Natural killer cell (primary cell): ENCODE measurements around the gene TBC1D2B. TPM values are rescaled to one million over a fixed set of nuclear protein-coding genes. Genes with fewer than 3 reads are reported as not detected.
"Not testable (repeated sequence)": the region's sequence is repeated elsewhere in the genome, so short reads cannot be mapped to it uniquely, and the experiment has no call there.

Source experiments
- ATAC-seq, 3 donors: fragments of 150-1000 bp in 2 of 3; fragments of 200-7000 bp in 1 of 3; cut with Tn5 transposase; 1 replicate in 1 of 3; 2 replicates in 2 of 3; pipeline ENCODE4 v1.10.0; 2021; ENCODE audit warnings: mild to moderate bottlenecking in 2 of 3, moderate library complexity in 2 of 3
- DNase-seq, 2 donors: peaks; one replicate each; pipeline versions ENCODE4 v3.0.0 to v3.0.0-alpha.2; 2013 to 2021; ENCODE audit warnings: mixed read lengths in 1 of 2
- H3K27ac ChIP-seq: one replicate; pipeline ENCODE4 v1.5.1; 2013; ENCODE audit warnings: mild to moderate bottlenecking, low read length
- H3K27me3 ChIP-seq: one replicate; pipeline ENCODE4 v1.6.1; 2013; ENCODE audit warnings: low read length; ENCODE audit not compliant: control insufficient read depth, insufficient read depth
- H3K36me3 ChIP-seq: one replicate; pipeline ENCODE4 v1.6.1; 2013; ENCODE audit warnings: low read length; ENCODE audit not compliant: control insufficient read depth, insufficient read depth
- H3K4me1 ChIP-seq: one replicate; pipeline ENCODE4 v1.6.1; 2013; ENCODE audit warnings: low read length; ENCODE audit not compliant: control insufficient read depth, insufficient read depth
- H3K4me3 ChIP-seq: one replicate; pipeline ENCODE4 v1.5.1; 2013; ENCODE audit warnings: low read length
- H3K9me3 ChIP-seq: one replicate; pipeline ENCODE4 v1.6.1; 2013; ENCODE audit warnings: low read length; ENCODE audit not compliant: control insufficient read depth, insufficient read depth
- H3K27ac Mint-ChIP-seq, 2 donors: one replicate each; pipeline ENCODE4 v1.8.0; 2022; ENCODE audit warnings: mild to moderate bottlenecking in 2 of 2, mixed read lengths in 2 of 2, moderate library complexity in 1 of 2
- H3K27me3 Mint-ChIP-seq, 2 donors: one replicate each; pipeline ENCODE4 v1.8.0; 2022; ENCODE audit warnings: low read depth in 2 of 2, mixed read lengths in 2 of 2
- H3K36me3 Mint-ChIP-seq: one replicate; pipeline ENCODE4 v1.8.0; 2022; ENCODE audit warnings: mixed read lengths
- H3K4me1 Mint-ChIP-seq, 2 donors: one replicate each; pipeline ENCODE4 v1.8.0; 2022; ENCODE audit warnings: mixed read lengths in 2 of 2
- H3K4me3 Mint-ChIP-seq: one replicate; pipeline ENCODE4 v1.8.0; 2022; ENCODE audit warnings: mild to moderate bottlenecking, moderate library complexity, mixed read lengths
- H3K9me3 Mint-ChIP-seq, 2 donors: one replicate each; pipeline ENCODE4 v1.8.0; 2022; ENCODE audit warnings: mixed read lengths in 2 of 2
- WGBS: methylation state at CpG from one replicate; pipeline ENCODE4 v1.1.7; 2013; ENCODE audit warnings: missing lambda C conversion rate; ENCODE audit not compliant: insufficient coverage; 5-methylcytosine and 5-hydroxymethylcytosine counted together
- intact Hi-C: fragments of 100-400 bp; cut with micrococcal nuclease; formaldehyde crosslinking; loops from one replicate; pipeline ENCODE4 v1.14.2; 2022
- total RNA-seq, 4 donors: library from RNA; stranded (reverse); fragments of 120-200 nt in 1 of 4; gene quantifications; one replicate each; pipeline versions ENCODE4 v1.2.3 to v1.2.4, GENCODE V29; 2013 to 2022
- TF ChIP-seq, protein P1 (sequence below): fragments of 200-600 bp; IDR thresholded peaks from one replicate; pipeline ENCODE4 v1.8.0; 2022; ENCODE audit warnings: antibody characterized with exemption

TBC1D2B gene
- total RNA-seq, 3 donors from 2014 or later (not counting 1 experiment from before 2014, with no cell fraction given): 54.0 to 83.5 (median 56.7) TPM

DNA sequence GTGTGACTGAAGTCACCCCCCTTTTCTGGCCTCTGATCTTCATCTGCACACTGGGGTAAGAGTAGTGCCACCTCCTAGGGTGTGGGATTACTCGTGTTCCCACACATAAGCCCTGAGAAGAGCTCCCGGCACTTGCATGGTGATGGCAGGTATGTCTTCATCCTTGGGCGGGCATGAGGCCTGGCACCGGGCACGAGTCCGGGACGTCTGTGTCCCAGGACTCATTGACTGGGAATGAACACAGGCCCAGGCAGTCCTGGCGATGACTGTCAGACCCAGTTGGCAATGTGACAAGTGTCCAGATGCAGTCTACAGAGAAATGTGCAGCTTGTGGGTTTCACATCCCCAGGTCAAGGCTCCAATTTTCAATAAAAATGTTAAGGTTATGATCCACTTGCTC lies 78.9 kb downstream of the TBC1D2B start:
- Mint-ChIP-seq H3K36me3 (peaks cover 6% of the 10 kb centered on the region), H3K9me3 (no peaks in the 10 kb centered on the region), H3K4me3 (no peak overlapping the region), H3K27me3 (no peaks in the 10 kb centered on the region), H3K27ac (no peak overlapping the region), H3K4me1 (peaks cover 6 to 18% of the 10 kb centered on the region in 2 donors)
- H3K27ac ChIP-seq: no peak overlapping the region
- 96% methylated on average over 8 of the region's 8 CpGs for WGBS
- peaks cover 9% of the 10 kb centered on the region for H3K4me1 ChIP-seq
- no peaks in the 10 kb centered on the region for H3K9me3 ChIP-seq
- no peak overlapping the region for H3K4me3 ChIP-seq
- DNase-seq: no peak
- intact Hi-C loops: no loop called here
- TF ChIP-seq, protein P1, sequence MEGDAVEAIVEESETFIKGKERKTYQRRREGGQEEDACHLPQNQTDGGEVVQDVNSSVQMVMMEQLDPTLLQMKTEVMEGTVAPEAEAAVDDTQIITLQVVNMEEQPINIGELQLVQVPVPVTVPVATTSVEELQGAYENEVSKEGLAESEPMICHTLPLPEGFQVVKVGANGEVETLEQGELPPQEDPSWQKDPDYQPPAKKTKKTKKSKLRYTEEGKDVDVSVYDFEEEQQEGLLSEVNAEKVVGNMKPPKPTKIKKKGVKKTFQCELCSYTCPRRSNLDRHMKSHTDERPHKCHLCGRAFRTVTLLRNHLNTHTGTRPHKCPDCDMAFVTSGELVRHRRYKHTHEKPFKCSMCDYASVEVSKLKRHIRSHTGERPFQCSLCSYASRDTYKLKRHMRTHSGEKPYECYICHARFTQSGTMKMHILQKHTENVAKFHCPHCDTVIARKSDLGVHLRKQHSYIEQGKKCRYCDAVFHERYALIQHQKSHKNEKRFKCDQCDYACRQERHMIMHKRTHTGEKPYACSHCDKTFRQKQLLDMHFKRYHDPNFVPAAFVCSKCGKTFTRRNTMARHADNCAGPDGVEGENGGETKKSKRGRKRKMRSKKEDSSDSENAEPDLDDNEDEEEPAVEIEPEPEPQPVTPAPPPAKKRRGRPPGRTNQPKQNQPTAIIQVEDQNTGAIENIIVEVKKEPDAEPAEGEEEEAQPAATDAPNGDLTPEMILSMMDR: no peak
- H3K27me3 ChIP-seq: no peaks in the 10 kb centered on the region
- no peak for ATAC-seq
- H3K36me3 ChIP-seq: peaks cover 57% of the 10 kb centered on the region

DNA sequence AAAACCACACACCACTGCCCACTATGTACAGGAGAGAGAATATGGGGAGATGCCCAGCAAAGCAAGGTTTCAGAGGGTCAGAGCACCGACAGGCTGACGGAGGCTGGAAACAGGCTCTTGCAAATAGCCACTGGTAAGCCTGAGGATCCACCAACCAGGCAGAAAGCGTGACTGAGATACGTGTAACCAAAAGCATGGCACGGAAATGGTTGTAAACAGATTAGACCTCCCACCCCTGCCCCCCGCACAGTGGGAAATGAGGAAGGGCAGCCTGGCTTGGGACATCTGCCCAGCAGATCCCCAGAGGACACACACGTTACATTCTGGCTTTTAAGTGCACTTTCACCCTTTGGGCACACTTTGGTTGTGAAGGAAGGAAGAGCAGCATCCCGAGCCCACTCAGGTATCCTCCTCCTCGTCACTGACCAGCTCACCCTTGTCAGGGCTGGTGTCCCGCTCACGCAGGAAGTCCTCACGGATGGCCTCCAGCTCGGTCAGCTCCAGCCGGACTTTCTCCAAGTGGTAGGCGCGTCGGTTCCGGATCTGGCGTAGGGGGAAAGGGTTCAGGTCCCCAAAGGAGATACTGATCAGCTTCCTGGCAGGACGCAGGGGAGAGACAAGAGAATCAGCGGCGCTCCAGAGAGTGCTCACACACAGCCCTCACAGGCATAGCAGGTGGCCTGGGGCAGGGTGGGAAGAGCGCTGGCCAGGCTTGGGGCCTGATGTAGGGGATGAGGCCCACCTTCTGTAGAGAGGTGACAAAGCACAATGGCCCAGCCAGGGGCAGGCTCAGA lies 79.6 kb downstream of the TBC1D2B start:
- intact Hi-C loops, H3K36me3 Mint-ChIP-seq, H3K27me3 ChIP-seq, H3K4me3 Mint-ChIP-seq, H3K27ac ChIP-seq, ATAC-seq, DNase-seq, H3K9me3 Mint-ChIP-seq, H3K4me3 ChIP-seq, H3K27me3 Mint-ChIP-seq, H3K27ac Mint-ChIP-seq, H3K9me3 ChIP-seq: not testable (repeated sequence)
- Histone ChIP-seq H3K36me3 (peaks cover 52% of the 10 kb centered on the region), H3K4me1 (peaks cover 13% of the 10 kb centered on the region)
- 98% methylated on average over 22 of the region's 23 CpGs for WGBS
- peaks cover 6 to 23% of the 10 kb centered on the region in 2 donors for H3K4me1 Mint-ChIP-seq

DNA sequence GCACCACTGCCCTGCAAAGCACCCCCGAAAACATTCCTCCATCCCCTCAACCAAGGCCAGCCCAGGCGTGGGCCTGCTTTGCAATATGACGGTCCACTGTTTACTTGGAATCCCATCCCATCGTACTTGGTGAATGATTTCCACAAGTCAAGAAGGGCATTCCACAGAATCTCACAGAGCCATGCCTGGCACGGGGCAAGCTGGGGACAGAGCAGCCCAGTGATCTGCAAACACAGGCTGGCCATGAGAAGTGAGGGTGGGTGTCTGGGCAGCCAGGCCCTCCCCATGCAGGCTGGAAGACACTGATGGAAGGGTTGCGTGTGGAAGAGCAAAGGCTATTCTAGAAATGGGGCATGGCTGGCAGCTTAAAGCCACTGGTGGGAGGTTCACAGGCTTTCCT lies 80.3 kb downstream of the TBC1D2B start:
- H3K9me3 ChIP-seq, H3K4me3 ChIP-seq, H3K27me3 ChIP-seq, H3K9me3 Mint-ChIP-seq, H3K27ac ChIP-seq, H3K36me3 Mint-ChIP-seq, DNase-seq, intact Hi-C loops, H3K27me3 Mint-ChIP-seq, H3K4me3 Mint-ChIP-seq, ATAC-seq, H3K27ac Mint-ChIP-seq: not testable (repeated sequence)
- peaks cover 6 to 23% of the 10 kb centered on the region in 2 donors for H3K4me1 Mint-ChIP-seq
- peaks cover 45% of the 10 kb centered on the region for H3K36me3 ChIP-seq
- 100% methylated on average over 6 of the region's 6 CpGs for WGBS
- H3K4me1 ChIP-seq: peaks cover 13% of the 10 kb centered on the region

DNA sequence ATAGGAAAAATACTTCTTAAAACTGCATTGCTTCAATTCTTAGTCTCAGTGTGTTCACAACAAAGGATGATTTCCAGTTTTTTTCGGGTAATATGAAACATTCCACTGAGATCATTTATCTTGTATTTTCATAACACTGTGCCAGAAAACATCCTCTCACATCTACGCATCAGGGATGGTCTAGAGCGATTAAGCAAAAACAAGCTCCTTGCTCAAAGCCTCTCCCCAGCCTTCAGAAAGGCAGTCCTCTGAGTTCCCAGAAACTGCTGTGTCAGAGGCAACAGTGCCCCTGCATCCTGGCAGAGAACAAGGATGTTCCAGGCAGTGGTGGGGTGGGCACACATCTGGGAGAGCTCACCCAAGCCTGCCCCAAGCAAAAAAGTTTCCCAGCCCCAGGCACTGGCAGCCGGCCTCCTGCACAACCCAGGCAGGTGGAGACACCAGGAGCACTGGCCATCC lies 80.8 kb downstream of the TBC1D2B start:
- H3K9me3 ChIP-seq, H3K4me3 Mint-ChIP-seq, H3K27ac Mint-ChIP-seq, H3K36me3 Mint-ChIP-seq, H3K27ac ChIP-seq, DNase-seq, ATAC-seq, H3K27me3 ChIP-seq, H3K4me3 ChIP-seq, H3K9me3 Mint-ChIP-seq, intact Hi-C loops, H3K27me3 Mint-ChIP-seq: not testable (repeated sequence)
- WGBS: 96% methylated on average over 4 of the region's 4 CpGs
- peaks cover 6 to 23% of the 10 kb centered on the region in 2 donors for H3K4me1 Mint-ChIP-seq
- Histone ChIP-seq H3K36me3 (peaks cover 42% of the 10 kb centered on the region), H3K4me1 (peaks cover 13% of the 10 kb centered on the region)

DNA sequence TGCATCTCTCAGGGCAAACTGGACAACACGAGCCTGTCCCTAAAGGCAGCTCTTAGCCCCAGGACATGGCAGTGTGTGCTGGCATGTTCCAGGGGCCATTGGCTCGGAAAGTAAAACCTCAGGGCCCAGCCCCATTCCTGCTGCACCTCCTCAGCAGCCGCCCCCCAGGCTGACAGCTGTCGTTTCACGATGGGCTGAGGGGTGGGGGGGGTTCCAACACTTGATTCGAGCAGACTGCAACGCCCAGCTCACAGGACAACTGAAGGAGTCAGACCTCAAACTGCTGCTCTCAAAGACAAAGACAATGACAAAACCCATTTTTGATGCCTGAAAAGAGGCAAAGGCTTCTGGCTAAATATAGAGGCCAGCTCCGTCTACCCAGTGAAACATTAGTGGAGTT lies 81.3 kb downstream of the TBC1D2B start:
- H3K27me3 Mint-ChIP-seq, H3K9me3 Mint-ChIP-seq, intact Hi-C loops, H3K4me3 ChIP-seq, DNase-seq, H3K27ac ChIP-seq, ATAC-seq, H3K9me3 ChIP-seq, H3K27me3 ChIP-seq, H3K36me3 Mint-ChIP-seq, H3K27ac Mint-ChIP-seq, H3K4me3 Mint-ChIP-seq: not testable (repeated sequence)
- H3K4me1 ChIP-seq: peaks cover 13% of the 10 kb centered on the region
- peaks cover 36% of the 10 kb centered on the region for H3K36me3 ChIP-seq
- peaks cover 6 to 25% of the 10 kb centered on the region in 2 donors for H3K4me1 Mint-ChIP-seq
- 89% methylated on average over 6 of the region's 8 CpGs for WGBS

DNA sequence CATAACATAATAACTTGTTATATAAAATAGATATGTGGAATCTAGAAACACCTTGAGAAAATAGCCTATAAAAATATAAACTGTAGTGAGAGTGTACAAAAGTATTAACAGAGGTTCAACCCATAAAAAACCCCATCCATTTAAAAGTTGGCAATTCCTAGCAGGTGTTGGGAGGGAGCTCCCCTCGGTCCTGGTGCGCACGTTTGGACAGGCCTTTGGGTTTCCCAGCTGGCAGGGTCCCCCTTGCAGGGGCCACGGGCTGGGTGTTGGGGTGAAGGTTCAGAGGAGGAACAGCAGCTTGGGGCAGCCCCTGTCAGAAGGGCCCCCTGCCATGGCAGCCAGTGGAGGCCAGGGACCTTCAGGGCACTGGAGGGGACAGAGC lies 82.0 kb downstream of the TBC1D2B start:
- H3K27ac ChIP-seq, H3K27ac Mint-ChIP-seq, H3K9me3 Mint-ChIP-seq, DNase-seq, intact Hi-C loops, H3K36me3 Mint-ChIP-seq, H3K4me3 ChIP-seq, H3K9me3 ChIP-seq, H3K27me3 Mint-ChIP-seq, H3K27me3 ChIP-seq, H3K4me3 Mint-ChIP-seq, ATAC-seq: not testable (repeated sequence)
- WGBS: no CpG with 5 or more reads among the region's 4 CpGs
- peaks cover 4 to 25% of the 10 kb centered on the region in 2 donors for H3K4me1 Mint-ChIP-seq
- peaks cover 29% of the 10 kb centered on the region for H3K36me3 ChIP-seq
- peaks cover 20% of the 10 kb centered on the region for H3K4me1 ChIP-seq

DNA sequence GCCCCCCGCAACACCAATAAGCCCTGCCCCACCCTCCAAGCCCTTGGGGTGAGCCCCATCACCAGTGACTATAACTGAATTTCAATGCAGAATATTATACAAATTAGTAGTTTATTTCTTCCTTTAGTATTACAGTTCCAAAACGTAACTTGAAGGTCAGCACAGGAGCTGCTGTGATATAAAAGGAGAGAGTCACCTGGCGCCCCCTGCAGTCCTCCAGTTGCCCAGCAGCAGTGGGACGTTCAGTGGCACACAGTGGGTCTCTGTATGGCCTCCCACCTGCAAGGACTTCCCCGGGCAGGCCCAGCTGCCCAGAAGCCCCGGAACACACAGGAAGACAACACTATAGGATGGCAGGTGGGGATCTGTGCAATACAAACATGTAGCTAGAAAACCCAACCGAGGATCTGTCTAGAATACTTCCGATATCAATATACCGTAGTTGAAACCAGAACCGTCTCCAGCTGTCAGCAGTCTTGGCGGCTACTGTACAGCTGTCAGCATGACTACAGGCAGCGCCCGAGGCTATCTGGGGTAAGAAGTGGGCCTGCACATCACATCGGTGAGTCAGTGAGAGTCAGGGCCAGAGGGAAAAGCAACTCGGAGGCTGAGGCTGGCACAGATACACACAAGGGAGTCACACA lies 82.5 kb downstream of the TBC1D2B start:
- WGBS: 95% methylated on average over 9 of the region's 15 CpGs
- H3K36me3 Mint-ChIP-seq, H3K27me3 Mint-ChIP-seq, intact Hi-C loops, DNase-seq, H3K27ac Mint-ChIP-seq, H3K4me3 Mint-ChIP-seq, H3K4me3 ChIP-seq, H3K27ac ChIP-seq, ATAC-seq, H3K9me3 Mint-ChIP-seq, H3K9me3 ChIP-seq, H3K27me3 ChIP-seq: not testable (repeated sequence)
- H3K36me3 ChIP-seq: peaks cover 25% of the 10 kb centered on the region
- peaks cover 25% of the 10 kb centered on the region for H3K4me1 ChIP-seq
- peaks cover 0 to 24% of the 10 kb centered on the region in 2 donors for H3K4me1 Mint-ChIP-seq
